ENCODE data around the gene NOM1.
"Not testable (repeated sequence)": the region's sequence is repeated elsewhere in the genome, so short reads cannot be mapped to it uniquely, and the experiment has no call there.

Gene NOM1, protein sequence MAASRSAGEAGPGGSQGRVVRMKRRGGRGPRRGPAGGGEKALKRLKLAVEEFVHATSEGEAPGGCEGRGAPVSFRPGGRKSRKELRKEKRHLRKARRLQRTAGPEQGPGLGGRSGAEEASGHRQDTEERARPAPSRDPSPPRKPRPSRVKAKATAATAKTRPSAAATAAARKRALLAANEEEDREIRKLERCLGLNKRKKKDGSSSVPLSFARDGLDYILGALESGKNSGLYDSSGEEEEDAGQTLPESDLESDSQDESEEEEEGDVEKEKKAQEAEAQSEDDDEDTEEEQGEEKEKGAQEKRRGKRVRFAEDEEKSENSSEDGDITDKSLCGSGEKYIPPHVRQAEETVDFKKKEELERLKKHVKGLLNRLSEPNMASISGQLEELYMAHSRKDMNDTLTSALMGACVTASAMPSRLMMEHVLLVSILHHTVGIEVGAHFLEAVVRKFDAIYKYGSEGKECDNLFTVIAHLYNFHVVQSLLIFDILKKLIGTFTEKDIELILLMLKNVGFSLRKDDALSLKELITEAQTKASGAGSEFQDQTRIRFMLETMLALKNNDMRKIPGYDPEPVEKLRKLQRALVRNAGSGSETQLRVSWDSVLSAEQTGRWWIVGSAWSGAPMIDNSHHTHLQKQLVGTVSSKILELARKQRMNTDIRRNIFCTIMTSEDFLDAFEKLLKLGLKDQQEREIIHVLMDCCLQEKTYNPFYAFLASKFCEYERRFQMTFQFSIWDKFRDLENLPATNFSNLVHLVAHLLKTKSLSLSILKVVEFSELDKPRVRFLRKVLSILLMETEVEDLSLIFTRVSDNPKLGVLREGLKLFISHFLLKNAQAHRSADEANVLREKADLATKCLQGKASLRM

DNA sequence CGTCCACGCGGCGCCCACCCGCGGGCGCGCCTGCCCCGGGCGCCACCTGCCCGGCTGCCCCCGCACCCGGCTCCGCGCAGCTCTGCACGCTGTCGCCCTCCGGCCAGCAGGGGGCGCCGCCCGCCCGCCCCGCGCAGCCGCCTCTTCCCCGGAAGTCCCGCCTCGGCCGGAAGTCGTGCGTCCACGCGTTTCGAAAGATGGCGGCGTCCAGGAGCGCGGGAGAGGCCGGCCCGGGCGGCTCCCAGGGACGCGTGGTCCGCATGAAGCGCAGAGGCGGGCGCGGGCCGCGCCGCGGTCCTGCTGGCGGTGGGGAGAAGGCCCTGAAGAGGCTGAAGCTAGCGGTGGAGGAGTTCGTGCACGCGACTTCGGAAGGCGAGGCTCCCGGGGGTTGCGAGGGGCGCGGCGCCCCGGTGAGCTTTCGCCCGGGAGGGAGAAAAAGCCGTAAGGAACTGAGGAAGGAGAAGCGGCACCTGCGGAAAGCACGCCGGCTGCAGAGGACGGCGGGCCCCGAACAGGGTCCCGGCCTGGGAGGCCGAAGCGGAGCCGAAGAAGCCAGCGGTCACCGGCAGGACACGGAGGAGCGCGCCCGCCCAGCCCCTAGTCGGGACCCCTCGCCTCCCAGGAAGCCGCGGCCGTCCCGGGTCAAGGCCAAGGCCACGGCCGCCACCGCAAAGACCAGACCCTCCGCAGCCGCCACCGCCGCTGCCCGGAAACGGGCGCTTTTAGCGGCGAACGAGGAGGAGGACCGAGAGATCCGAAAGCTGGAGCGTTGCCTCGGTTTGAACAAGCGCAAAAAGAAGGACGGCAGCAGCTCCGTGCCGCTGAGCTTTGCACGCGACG is at the start of gene NOM1:
TSS of gene NOM1 (plus strand) at position 172 of the 840 bp plus-strand sequence. CDS start at position 198, 26 bp downstream.
- TF ChIP-seq, protein P1, sequence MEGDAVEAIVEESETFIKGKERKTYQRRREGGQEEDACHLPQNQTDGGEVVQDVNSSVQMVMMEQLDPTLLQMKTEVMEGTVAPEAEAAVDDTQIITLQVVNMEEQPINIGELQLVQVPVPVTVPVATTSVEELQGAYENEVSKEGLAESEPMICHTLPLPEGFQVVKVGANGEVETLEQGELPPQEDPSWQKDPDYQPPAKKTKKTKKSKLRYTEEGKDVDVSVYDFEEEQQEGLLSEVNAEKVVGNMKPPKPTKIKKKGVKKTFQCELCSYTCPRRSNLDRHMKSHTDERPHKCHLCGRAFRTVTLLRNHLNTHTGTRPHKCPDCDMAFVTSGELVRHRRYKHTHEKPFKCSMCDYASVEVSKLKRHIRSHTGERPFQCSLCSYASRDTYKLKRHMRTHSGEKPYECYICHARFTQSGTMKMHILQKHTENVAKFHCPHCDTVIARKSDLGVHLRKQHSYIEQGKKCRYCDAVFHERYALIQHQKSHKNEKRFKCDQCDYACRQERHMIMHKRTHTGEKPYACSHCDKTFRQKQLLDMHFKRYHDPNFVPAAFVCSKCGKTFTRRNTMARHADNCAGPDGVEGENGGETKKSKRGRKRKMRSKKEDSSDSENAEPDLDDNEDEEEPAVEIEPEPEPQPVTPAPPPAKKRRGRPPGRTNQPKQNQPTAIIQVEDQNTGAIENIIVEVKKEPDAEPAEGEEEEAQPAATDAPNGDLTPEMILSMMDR (conservative IDR thresholded peaks at IDR 0.05; ENCODE audit: control insufficient read depth, insufficient read depth, low read depth, low read length), result no peak
- peak; percentile 72 for DNase-seq (ENCODE audit: low read depth)
- H3K4me3 ChIP-seq (ENCODE audit: control insufficient read depth, low read depth, low read length), result peak within 1 kb of the TSS; percentile 89

DNA sequence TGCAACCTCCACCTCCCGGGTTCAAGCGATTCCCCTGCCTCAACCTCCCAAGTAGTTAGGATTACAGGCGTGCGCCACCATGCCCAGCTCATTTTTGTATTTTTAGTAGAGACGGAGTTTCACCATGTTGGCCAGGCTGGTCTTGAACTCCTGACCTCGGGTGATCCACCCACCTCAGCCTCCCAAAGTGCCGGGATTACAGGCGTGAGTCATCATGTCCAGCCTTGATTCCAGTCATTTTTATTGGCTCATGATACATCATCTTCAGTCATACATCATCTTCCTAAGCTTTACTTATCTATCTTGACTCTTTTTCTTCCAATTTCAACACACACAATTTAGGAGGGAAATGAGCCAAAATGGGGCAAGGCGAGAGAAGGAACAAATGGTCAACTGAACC is 49.4 kb upstream of the NOM1 start:
- H3K4me3 ChIP-seq (ENCODE audit: control insufficient read depth, low read depth, low read length), result not testable (repeated sequence)
- DNase-seq (ENCODE audit: low read depth), result peak; percentile 68

DNA sequence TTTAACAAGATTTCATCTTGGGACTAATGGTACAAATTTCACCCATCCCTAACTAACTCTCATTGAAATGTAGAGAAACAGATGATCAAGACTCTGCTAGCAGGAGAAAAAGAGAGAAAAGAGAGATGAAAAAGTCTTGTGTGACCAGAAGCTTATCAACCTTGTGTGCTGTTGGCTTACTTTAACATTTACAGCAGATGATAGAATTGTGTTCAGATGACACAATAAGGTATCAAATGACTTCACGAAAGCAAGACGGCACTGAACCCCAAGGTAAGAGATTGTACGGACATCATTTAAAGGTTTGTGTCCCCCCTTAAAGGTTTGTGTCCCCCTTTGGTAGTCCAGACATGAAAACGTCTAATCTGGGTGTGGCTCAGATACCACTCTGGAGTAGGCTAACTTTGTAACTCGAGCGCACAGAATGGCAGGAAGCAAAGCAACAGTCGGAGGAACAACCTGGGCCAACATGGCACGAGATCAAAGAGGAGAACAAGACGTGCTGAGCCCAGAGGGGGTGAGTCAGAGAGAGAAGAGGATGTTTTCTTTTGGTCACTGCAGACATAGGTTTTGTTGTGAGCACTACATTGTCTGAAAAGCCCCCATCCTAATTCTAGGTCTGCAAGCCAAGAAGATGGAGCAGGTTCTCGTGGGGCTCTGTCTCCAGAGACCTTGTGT is 46.1 kb upstream of the NOM1 start:
- TF ChIP-seq, protein P1 (conservative IDR thresholded peaks at IDR 0.05; ENCODE audit: control insufficient read depth, insufficient read depth, low read depth, low read length), result no peak
- no peak overlapping the region for H3K4me3 ChIP-seq (ENCODE audit: control insufficient read depth, low read depth, low read length)
- DNase-seq (ENCODE audit: low read depth), result peak; percentile 91

DNA sequence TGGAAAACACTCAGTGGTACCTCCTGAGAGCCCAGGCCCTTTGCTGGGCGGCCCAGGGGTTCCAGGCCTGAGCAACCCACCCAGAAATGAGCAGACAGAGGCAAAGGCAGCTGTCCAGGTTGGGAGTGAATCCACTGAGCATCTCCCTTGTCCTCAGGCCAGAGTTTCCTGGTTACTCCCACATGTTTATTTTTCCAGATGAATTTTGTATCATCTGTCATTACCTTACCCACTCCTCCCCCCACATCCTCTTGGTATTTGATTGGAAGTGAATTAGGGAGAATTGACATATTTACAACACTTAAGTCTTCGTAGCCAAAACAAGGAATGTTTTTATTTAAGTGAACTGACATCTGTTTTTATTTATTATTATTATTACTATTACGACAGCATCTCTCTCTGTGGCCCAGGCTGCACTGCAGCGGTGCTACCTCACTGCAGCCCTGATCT is 43.3 kb upstream of the NOM1 start:
- peak; percentile 79 for DNase-seq (ENCODE audit: low read depth)
- TF ChIP-seq, protein P1 (conservative IDR thresholded peaks at IDR 0.05; ENCODE audit: control insufficient read depth, insufficient read depth, low read depth, low read length), result no peak

DNA sequence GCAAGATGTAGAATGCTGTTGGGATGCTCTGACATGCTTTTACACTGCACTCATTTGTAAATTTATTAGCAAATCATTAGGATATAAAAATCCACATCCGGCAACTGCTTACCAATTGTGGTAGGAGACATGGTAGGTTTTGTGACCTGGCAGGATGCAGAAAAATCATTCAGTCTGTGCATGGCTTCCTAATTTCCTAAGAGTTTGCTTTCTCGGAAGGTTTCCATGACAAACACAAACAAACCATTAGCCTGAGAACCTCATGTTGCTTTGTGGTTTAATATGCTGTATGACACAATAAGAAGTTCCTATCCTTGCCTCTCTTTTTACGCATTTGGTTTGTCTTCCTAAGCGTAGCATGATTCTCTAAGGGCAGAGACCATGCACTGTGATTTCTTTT is 41.9 kb upstream of the NOM1 start:
- H3K4me3 ChIP-seq (ENCODE audit: control insufficient read depth, low read depth, low read length), result no peak overlapping the region
- DNase-seq (ENCODE audit: low read depth), result peak; percentile 90
- TF ChIP-seq, protein P1 (conservative IDR thresholded peaks at IDR 0.05; ENCODE audit: control insufficient read depth, insufficient read depth, low read depth, low read length), result no peak

More for the DNA sequence above, 43.3 kb upstream of the NOM1 start:
- H3K4me3 ChIP-seq (ENCODE audit: control insufficient read depth, low read depth, low read length), result no peak overlapping the region

DNA sequence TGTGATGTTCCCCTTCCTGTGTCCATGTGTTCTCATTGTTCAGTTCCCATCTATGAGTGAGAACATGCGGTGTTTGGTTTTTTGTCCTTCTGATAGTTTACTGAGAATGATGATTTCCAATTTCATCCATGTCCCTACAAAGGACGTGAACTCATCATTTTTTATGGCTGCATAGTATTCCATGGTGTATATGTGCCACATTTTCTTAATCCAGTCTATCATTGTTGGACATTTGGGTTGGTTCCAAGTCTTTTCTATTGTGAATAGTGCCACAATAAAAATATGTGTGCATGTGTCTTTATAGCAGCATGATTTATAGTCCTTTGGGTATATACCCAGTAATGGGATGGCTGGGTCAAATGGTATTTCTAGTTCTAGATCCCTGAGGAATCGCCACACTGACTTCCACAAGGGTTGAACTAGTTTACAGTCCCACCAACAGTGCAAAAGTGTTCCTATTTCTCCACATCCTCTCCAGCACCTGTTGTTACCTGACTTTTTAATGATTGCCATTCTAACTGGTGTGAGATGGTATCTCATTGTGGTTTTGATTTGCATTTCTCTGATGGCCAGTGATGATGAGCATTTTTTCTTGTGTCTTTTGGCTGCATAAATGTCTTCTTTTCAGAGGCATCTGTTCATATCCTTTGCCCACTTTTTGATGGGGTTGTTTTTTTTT is 39.8 kb upstream of the NOM1 start:
- not testable (repeated sequence) for H3K4me3 ChIP-seq (ENCODE audit: control insufficient read depth, low read depth, low read length); DNase-seq (ENCODE audit: low read depth)

Data from fibroblast of mammary gland (primary cell).